GM12892 (cell line): Measurements from ENCODE around the gene BANP.

ENCODE experiments used
- POLR2A ChIP-seq: IDR thresholded peaks from 2 replicates; pipeline ENCODE4 v1.6.1; 2011; ENCODE audit warnings: low read depth, low read length, control low read depth
- POLR2AphosphoS5 ChIP-seq: IDR thresholded peaks from 2 replicates; pipeline ENCODE4 v1.6.1; 2011; ENCODE audit warnings: low read depth, low read length, control low read depth

DNA sequence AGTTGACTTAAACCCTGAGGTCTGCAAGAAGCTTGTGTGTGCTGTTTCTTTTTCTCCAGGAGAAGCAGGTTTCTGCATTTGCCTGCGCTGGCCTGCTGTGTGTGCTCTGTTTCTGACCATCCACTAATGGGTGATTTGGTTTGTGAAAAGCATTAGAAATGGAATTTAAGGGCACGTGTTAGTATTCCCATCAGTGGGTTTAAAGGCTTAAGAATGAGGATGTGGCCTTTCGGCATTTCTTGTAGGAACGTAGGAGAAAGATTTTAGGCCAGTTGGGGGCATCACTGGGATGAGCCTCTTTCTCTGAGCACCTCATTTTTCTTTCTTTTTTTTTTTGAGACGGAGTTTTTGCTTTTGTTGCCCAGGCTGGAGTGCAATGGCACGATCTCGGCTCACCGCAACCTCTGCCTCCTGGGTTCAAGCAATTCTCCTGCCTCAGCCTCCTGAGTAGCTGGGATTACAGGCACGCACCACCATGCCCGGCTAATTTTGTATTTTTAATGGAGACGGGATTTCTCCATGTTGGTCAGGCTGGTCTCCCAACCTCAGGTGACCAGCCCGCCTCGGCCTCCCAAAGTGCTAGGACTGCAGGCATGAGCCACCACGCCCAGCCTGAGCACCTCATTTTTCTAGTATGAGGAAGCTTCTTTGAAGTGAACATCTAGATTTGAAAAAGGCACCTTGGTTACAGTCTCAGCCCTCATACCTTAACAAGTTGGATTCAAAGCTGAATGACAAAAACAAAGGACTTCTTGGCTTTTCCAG lies 110.3 kb downstream of the BANP start:
- no peak for TF ChIP-seq POLR2A
- no peak for TF ChIP-seq POLR2AphosphoS5
